GM18517 (cell line): ENCODE results near the gene SYNGR1.
"Not testable (repeated sequence)": the region's sequence is repeated elsewhere in the genome, so short reads cannot be mapped to it uniquely, and the experiment has no call there.

Experiments
- ATAC-seq: cut with Tn5 transposase; IDR thresholded peaks from one replicate; pipeline ENCODE4 v1.9.1; 2021; ENCODE audit warnings: mild to moderate bottlenecking, moderate library complexity; ENCODE audit not compliant: unreplicated experiment

Gene SYNGR1

GRCh38 chr22:39316440-39317083 lies 33.2 kb upstream of the SYNGR1 start:
- no peak for ATAC-seq

GRCh38 chr22:39317084-39317774 lies 32.6 kb upstream of the SYNGR1 start:
- no peak for ATAC-seq

- ATAC-seq: no peak
These were observed 31.9 kb upstream of the SYNGR1 start for GRCh38 chr22:39317775-39318506.

GRCh38 chr22:39318507-39319283 lies 31.1 kb upstream of the SYNGR1 start:
- no peak for ATAC-seq

- ATAC-seq: peak; percentile 85
These were observed 30.3 kb upstream of the SYNGR1 start, which contains the start of gene RPL3 for GRCh38 chr22:39319284-39320022. TSS of gene RPL3 (minus strand) at chr22:39319623. CDS start at chr22:39319597, 26 bp downstream.

GRCh38 chr22:39320616-39321029 lies 29.2 kb upstream of the SYNGR1 start:
- ATAC-seq: not testable (repeated sequence)

GRCh38 chr22:39325392-39325932 lies 24.3 kb upstream of the SYNGR1 start:
- ATAC-seq: no peak

GRCh38 chr22:39327995-39328754 lies 21.6 kb upstream of the SYNGR1 start:
- ATAC-seq: no peak

- ATAC-seq: not testable (repeated sequence)
These were observed 19.2 kb upstream of the SYNGR1 start for GRCh38 chr22:39330553-39330952.

- no peak for ATAC-seq
These were observed 17.2 kb upstream of the SYNGR1 start for GRCh38 chr22:39332441-39333064.

GRCh38 chr22:39336411-39336810 lies 13.4 kb upstream of the SYNGR1 start:
- no peak for ATAC-seq

GRCh38 chr22:39339775-39340174 lies 10.0 kb upstream of the SYNGR1 start:
- ATAC-seq: not testable (repeated sequence)

GRCh38 chr22:39341179-39341578 lies 8.6 kb upstream of the SYNGR1 start:
- no peak for ATAC-seq

- ATAC-seq: no peak
These were observed 6.3 kb upstream of the SYNGR1 start for GRCh38 chr22:39343259-39344045.

GRCh38 chr22:39344046-39344390 lies 5.8 kb upstream of the SYNGR1 start:
- no peak for ATAC-seq

GRCh38 chr22:39345231-39345630 lies 4.6 kb upstream of the SYNGR1 start:
- ATAC-seq: no peak

- ATAC-seq: no peak
These were observed 784 bp upstream of the SYNGR1 start for GRCh38 chr22:39348909-39349505.

- ATAC-seq: no peak
These were observed 255 bp upstream of the SYNGR1 start for GRCh38 chr22:39349506-39349966.
